HG03103 (cell line): ENCODE results near the gene ATP5IF1.

Experiments used
- ATAC-seq: cut with Tn5 transposase; IDR thresholded peaks from one replicate; pipeline ENCODE4 v1.9.1; 2021; ENCODE audit warnings: low read depth; ENCODE audit not compliant: unreplicated experiment

Gene ATP5IF1

DNA sequence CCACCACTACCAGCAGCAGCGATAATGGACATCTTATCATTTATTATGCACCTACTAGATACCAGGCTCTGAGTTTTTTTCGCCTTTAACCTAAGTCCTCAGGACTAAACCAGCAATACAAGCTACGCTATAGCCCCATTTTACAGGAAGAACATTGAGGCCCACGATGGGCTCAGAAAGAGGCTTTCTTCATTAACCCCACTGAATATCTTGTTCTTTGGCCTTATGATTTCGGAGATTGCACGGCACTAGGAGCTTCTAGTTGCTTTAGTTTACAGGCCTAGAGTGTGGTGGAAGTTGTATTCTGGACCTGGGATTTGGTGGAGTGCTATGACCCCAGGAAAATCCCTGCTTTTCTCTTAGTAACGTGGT is 24.9 kb downstream of the ATP5IF1 start:
- ATAC-seq, result no peak

DNA sequence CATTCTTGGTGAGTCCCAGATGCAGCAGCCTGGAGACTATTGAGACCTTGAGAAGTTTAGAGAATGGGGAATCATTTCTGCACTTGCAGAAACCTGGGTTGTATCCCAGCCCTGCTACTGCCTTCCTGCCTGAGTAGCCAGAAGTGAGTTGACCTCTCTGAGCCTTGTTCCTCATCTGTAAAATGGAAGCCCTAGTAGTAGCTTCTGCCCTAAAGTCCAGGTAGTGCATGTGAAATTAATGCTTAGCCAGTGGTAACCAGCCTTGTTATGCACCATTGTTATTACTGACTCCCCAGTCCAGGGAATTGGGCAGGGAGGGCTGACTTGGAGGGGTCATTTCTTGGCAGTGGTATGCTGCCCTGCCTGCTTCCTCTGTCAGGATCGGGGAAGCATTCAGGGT is 29.0 kb downstream of the ATP5IF1 start:
- ATAC-seq, result no peak

- no peak for ATAC-seq
These were observed 29.7 kb downstream of the ATP5IF1 start for GRCh38 chr1:28265577-28265976.

DNA sequence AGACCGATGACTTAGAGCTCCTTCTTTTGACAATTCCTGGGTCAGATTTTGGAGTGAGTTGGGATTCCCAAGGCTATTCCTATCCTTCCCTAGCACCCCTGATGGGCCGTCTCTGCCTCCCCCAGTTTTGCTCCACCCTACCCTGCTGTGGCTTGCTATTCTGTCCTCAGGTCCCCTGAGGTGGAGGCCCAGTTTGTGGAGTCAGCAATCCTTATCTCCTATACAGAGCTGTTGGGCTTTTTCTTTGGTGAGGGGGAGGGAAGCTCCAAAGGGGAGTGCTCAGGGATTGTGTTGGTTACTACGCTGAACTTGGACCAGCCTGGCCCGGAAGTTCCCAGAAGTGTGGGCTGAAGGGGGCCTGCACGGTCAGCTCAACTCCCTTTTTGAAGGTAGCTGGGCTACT is 31.0 kb downstream of the ATP5IF1 start:
- ATAC-seq, result no peak

GRCh38 chr1:28267633-28268032 is 31.7 kb downstream of the ATP5IF1 start:
- no peak for ATAC-seq

- ATAC-seq, result no peak
These were observed 33.6 kb downstream of the ATP5IF1 start for GRCh38 chr1:28269529-28269928.

DNA sequence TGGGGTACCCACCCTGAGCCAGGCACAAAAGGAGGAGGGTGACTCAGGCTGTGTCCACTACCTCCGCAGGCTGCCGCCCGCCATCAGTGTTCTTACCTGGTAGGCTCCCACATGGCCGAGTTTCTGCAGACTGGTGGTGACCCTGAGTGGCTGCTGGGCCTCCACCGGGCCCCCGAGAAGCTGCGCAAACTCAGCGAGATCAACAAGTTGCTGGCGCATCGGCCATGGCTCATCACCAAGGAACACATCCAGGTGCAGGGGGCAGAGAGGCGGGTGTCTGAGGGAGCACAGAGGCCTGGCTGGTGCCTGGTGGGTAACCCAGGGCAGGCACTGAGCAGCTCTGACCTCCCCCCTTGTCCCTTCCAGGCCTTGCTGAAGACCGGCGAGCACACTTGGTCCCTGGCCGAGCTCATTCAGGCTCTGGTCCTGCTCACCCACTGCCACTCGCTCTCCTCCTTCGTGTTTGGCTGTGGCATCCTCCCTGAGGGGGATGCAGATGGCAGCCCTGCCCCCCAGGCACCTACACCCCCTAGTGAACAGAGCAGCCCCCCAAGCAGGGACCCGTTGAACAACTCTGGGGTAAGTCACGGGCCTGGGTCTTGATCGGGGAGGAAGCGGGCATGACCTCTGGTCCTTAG is 36.4 kb downstream of the ATP5IF1 start:
- no peak for ATAC-seq

- ATAC-seq, result no peak
These were observed 37.4 kb downstream of the ATP5IF1 start for GRCh38 chr1:28273216-28273860.

DNA sequence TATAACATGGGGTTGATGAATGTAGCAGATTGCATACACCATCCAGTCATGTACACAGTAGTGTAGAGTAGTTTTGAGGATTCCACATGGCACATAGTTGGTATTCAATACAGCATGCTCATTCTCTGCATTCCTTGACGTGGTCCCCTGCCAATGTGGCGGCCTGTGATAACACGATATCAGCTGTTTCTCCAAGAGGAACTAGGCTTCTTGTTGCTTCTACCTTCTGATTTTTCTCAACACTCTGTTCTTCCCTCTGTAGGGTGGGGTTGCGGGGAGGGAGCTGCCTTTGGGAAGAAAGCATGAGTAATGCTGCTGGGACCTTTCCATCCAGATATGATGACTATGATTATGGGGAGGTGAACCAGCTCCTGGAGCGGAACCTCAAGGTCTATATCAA is 42.8 kb downstream of the ATP5IF1 start:
- no peak for ATAC-seq

- no peak for ATAC-seq
These were observed 43.8 kb downstream of the ATP5IF1 start for GRCh38 chr1:28279721-28280120.

DNA sequence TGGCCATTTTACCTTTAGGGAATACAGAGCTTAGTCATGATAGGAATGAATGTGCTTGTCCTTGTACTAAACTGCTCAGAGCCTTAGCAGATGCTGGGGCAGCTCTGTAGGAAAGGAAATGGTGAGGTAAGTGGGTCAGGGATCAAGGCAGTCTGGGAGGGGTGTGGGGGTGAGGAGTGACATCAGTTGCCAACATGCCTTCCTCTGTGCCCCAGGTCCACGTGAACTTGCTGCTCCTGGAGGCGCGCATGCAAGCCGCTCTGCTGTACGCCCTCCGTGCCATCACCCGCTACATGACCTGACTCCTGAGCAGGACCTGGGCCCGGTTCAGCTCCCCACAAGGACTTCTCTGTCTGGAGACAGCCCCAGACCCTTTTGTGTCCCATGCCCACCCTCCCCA is 44.6 kb downstream of the ATP5IF1 start:
- ATAC-seq, result no peak

DNA sequence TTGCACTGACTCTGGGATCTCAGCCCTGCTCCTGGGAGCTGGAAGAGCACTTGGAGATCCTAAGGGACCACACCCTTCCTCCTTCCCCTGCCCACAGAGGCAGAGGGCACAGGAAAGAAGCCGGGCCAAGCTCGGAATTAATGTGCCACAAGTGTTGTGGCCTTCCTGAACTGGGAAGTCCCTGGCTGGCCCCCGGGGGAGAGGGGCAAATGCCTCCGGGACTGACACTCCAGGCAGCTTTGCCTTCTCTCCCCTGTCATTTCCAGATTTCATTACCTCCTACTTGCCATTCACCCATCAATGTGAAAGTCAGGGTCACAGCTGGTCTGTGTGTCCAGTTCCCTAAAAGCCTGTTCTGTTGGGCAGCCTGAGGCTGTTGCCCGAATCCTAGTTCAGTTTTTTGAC is 45.1 kb downstream of the ATP5IF1 start:
- no peak for ATAC-seq

GRCh38 chr1:28281608-28282425 is 45.9 kb downstream of the ATP5IF1 start:
- ATAC-seq, result no peak

DNA sequence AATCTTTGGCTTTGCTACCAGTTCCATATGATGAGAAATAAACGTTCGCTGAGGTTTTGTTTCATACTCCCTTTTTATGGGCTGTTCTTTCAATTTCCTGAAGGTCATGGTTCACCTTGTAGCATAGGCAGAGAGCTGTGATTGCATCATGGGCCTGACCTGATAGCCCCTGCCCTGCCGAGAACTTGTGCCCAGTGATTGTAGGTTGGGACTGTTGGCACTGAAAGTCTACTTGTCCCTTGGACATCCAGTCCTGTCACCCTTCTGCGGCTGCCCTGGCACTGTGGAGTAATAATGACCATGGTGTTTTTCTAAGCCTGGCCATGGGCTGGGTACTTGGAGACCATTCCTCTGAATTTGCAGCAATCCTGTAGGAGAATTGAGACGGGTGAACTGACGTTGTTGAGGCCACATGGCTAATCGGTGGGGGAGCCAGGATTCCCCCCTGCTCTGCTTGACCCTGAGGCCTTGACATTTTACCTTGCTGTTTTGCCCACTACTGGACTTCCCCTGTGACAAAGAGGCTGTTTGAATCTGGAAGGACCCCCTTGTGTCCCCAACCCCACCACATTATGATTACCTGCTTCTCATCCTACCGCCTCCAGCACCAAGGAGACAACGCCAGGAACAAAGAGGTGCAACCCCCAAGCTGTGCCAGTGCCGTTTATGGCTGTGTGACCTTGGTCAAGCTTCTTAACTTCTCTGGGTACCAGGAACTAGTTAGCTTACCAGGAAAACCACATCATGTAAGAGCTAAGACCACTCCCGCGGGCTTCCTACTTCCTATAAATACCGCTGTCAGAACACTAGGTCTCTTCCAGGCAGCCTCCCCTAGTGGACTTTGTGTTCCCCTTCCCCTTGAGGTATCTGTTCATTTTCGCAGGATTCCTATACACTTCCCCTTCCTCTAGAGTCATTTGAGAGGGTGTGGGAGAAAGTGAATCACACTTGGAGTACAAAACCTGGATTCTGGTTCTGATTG is 46.8 kb downstream of the ATP5IF1 start:
- no peak for ATAC-seq

- ATAC-seq, result no peak
These were observed 50.2 kb downstream of the ATP5IF1 start for GRCh38 chr1:28286111-28286510.
